ENCODE results near the gene KCP. TPM values are rescaled to one million over a fixed set of nuclear protein-coding genes. Genes with fewer than 3 reads are reported as not detected.

The KCP gene
- polyA plus RNA-seq, 6 donors from 2014 or later: 0.29 to 0.78 (median 0.37) TPM; not detected in 2

- H3K9me3 Mint-ChIP-seq: no peaks in the 10 kb centered on the region
- no peak for ATAC-seq (ENCODE audit: low read depth in 2 of 2)
- H3K27me3 Mint-ChIP-seq: peaks cover 4 to 21% (median 11%) of the 10 kb centered on the region in 3 donors
- H3K4me1 Mint-ChIP-seq: peaks cover 0 to 2% (median 0%) of the 10 kb centered on the region in 3 donors
- no peaks in the 10 kb centered on the region for H3K36me3 Mint-ChIP-seq
- peak overlapping the region in 2 of 6 donors; percentile 25 to 33 for H3K27ac Mint-ChIP-seq
- DNase-seq: no peak
- no peak overlapping the region for H3K4me3 Mint-ChIP-seq
These were observed 29.6 kb downstream of the KCP start for GRCh38 chr7:128880791-128881457.

GRCh38 chr7:128879939-128880746, 30.4 kb downstream of the KCP start:
- Mint-ChIP-seq H3K4me1 (peaks cover 0 to 2% (median 0%) of the 10 kb centered on the region in 3 donors), H3K27ac (no peak overlapping the region), H3K4me3 (no peak overlapping the region), H3K27me3 (peaks cover 4 to 13% (median 6%) of the 10 kb centered on the region in 3 donors), H3K9me3 (no peaks in the 10 kb centered on the region), H3K36me3 (no peaks in the 10 kb centered on the region)
- no peak for ATAC-seq (ENCODE audit: low read depth in 2 of 2)
- DNase-seq: no peak

GRCh38 chr7:128879461-128879938, 31.0 kb downstream of the KCP start:
- H3K4me1 Mint-ChIP-seq: peaks cover 0 to 2% (median 0%) of the 10 kb centered on the region in 3 donors
- H3K4me3 Mint-ChIP-seq: no peak overlapping the region
- H3K36me3 Mint-ChIP-seq: no peaks in the 10 kb centered on the region
- ATAC-seq (ENCODE audit: low read depth in 2 of 2) (no peak), DNase-seq (no peak)
- no peak overlapping the region for H3K27ac Mint-ChIP-seq
- H3K9me3 Mint-ChIP-seq: no peaks in the 10 kb centered on the region
- peaks cover 4 to 10% (median 6%) of the 10 kb centered on the region in 3 donors for H3K27me3 Mint-ChIP-seq

- H3K27ac Mint-ChIP-seq: no peak overlapping the region
These were observed 32.0 kb downstream of the KCP start for GRCh38 chr7:128878226-128879105.

GRCh38 chr7:128877756-128878120, 32.8 kb downstream of the KCP start:
- Mint-ChIP-seq H3K27me3 (peaks cover 4 to 10% (median 6%) of the 10 kb centered on the region in 3 donors), H3K36me3 (no peaks in the 10 kb centered on the region), H3K4me3 (no peak overlapping the region), H3K9me3 (no peaks in the 10 kb centered on the region), H3K27ac (no peak overlapping the region), H3K4me1 (no peaks in the 10 kb centered on the region)
- ATAC-seq (ENCODE audit: low read depth in 2 of 2) (no peak), DNase-seq (no peak)

More at GRCh38 chr7:128878226-128879105, 32.0 kb downstream of the KCP start:
- Mint-ChIP-seq H3K4me3 (no peak overlapping the region), H3K36me3 (no peaks in the 10 kb centered on the region), H3K4me1 (peaks cover 0 to under 1% (median 0%) of the 10 kb centered on the region in 3 donors), H3K27me3 (peaks cover 4 to 10% (median 6%) of the 10 kb centered on the region in 3 donors), H3K9me3 (no peaks in the 10 kb centered on the region)
- no peak for DNase-seq
- no peak for ATAC-seq (ENCODE audit: low read depth in 2 of 2)

- peaks cover 4 to 10% (median 6%) of the 10 kb centered on the region in 3 donors for H3K27me3 Mint-ChIP-seq
- ATAC-seq (ENCODE audit: low read depth in 2 of 2) (no peak), DNase-seq (no peak)
- H3K27ac Mint-ChIP-seq: no peak overlapping the region
- H3K4me1 Mint-ChIP-seq: no peaks in the 10 kb centered on the region
- no peaks in the 10 kb centered on the region for H3K36me3 Mint-ChIP-seq
- no peak overlapping the region for H3K4me3 Mint-ChIP-seq
- H3K9me3 Mint-ChIP-seq: no peaks in the 10 kb centered on the region
These were observed 33.3 kb downstream of the KCP start for GRCh38 chr7:128876978-128877755.

- peaks cover 6 to 9% (median 8%) of the 10 kb centered on the region in 3 donors for H3K27me3 Mint-ChIP-seq
- no peak for DNase-seq
- no peaks in the 10 kb centered on the region for H3K4me1 Mint-ChIP-seq
- no peak overlapping the region for H3K4me3 Mint-ChIP-seq
- H3K27ac Mint-ChIP-seq: no peak overlapping the region
- ATAC-seq (ENCODE audit: low read depth in 2 of 2): no peak
- no peaks in the 10 kb centered on the region for H3K9me3 Mint-ChIP-seq
- H3K36me3 Mint-ChIP-seq: no peaks in the 10 kb centered on the region
These were observed 33.9 kb downstream of the KCP start for GRCh38 chr7:128876586-128876977.

GRCh38 chr7:128876127-128876526, 34.4 kb downstream of the KCP start:
- Mint-ChIP-seq H3K9me3 (no peaks in the 10 kb centered on the region), H3K27me3 (peaks cover 4 to 8% (median 7%) of the 10 kb centered on the region in 3 donors), H3K27ac (no peak overlapping the region), H3K4me3 (no peak overlapping the region), H3K4me1 (peaks cover 0 to 2% (median 1%) of the 10 kb centered on the region in 3 donors), H3K36me3 (no peaks in the 10 kb centered on the region)
- DNase-seq (no peak), ATAC-seq (ENCODE audit: low read depth in 2 of 2) (no peak)

- H3K9me3 Mint-ChIP-seq: no peaks in the 10 kb centered on the region
- peaks cover 1 to 8% (median 6%) of the 10 kb centered on the region in 3 donors for H3K4me1 Mint-ChIP-seq
- H3K36me3 Mint-ChIP-seq: no peaks in the 10 kb centered on the region
- H3K4me3 Mint-ChIP-seq: no peak overlapping the region
- no peak for DNase-seq
- no peak overlapping the region for H3K27ac Mint-ChIP-seq
- ATAC-seq (ENCODE audit: low read depth in 2 of 2): no peak
- peaks cover 7 to 8% (median 8%) of the 10 kb centered on the region in 3 donors for H3K27me3 Mint-ChIP-seq
These were observed 35.0 kb downstream of the KCP start for GRCh38 chr7:128875523-128875948.

- Mint-ChIP-seq H3K4me3 (no peak overlapping the region), H3K27me3 (peaks cover 12 to 15% (median 14%) of the 10 kb centered on the region in 3 donors), H3K9me3 (no peaks in the 10 kb centered on the region), H3K4me1 (peaks cover 7 to 15% (median 10%) of the 10 kb centered on the region in 3 donors), H3K36me3 (no peaks in the 10 kb centered on the region), H3K27ac (peak overlapping the region in 1 of 6 donors; percentile 24)
- no peak for DNase-seq
- ATAC-seq (ENCODE audit: low read depth in 2 of 2): no peak
These were observed 36.1 kb downstream of the KCP start for GRCh38 chr7:128874140-128875031.

- no peak for ATAC-seq (ENCODE audit: low read depth in 2 of 2)
- Mint-ChIP-seq H3K4me3 (no peak overlapping the region), H3K27ac (peak overlapping the region in 1 of 6 donors; percentile 83)
These were observed 37.3 kb downstream of the KCP start for GRCh38 chr7:128873234-128873633.

More at GRCh38 chr7:128873234-128873633, 37.3 kb downstream of the KCP start:
- DNase-seq: no peak
- peaks cover 12 to 19% (median 14%) of the 10 kb centered on the region in 3 donors for H3K27me3 Mint-ChIP-seq
- no peaks in the 10 kb centered on the region for H3K9me3 Mint-ChIP-seq
- H3K36me3 Mint-ChIP-seq: no peaks in the 10 kb centered on the region
- peaks cover 10 to 22% (median 13%) of the 10 kb centered on the region in 3 donors for H3K4me1 Mint-ChIP-seq

Data from naive B cell (primary cell).